ENCODE measurements around the gene SLC51B.

DNA sequence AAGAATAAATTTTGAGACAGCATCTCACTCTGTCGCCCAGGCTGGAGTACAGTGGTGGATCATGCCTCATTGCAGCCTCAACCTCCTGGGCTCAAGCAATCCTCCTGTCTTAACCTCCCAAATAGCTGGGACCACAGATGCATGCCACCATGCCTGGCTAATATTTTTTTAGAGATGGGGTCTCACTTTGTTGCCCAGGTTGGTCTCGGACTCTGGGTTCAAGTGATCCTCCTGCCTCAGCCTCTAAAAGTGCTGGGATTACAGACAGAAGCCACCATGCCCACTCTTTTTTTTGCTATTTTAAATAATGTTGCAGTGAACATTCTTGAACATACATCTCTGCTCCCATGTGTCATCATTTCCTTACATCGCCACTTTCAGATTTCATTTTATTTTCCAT lies 6.8 kb upstream of the SLC51B start:
- TF ChIP-seq POLR2AphosphoS5 (IDR thresholded peaks at IDR 0.05) (no peak), POLR2A (IDR thresholded peaks at IDR 0.05) (no peak)
- TF ChIP-seq, protein P1, sequence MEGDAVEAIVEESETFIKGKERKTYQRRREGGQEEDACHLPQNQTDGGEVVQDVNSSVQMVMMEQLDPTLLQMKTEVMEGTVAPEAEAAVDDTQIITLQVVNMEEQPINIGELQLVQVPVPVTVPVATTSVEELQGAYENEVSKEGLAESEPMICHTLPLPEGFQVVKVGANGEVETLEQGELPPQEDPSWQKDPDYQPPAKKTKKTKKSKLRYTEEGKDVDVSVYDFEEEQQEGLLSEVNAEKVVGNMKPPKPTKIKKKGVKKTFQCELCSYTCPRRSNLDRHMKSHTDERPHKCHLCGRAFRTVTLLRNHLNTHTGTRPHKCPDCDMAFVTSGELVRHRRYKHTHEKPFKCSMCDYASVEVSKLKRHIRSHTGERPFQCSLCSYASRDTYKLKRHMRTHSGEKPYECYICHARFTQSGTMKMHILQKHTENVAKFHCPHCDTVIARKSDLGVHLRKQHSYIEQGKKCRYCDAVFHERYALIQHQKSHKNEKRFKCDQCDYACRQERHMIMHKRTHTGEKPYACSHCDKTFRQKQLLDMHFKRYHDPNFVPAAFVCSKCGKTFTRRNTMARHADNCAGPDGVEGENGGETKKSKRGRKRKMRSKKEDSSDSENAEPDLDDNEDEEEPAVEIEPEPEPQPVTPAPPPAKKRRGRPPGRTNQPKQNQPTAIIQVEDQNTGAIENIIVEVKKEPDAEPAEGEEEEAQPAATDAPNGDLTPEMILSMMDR (IDR thresholded peaks at IDR 0.05): no peak
